GM19193 (cell line): Measurements from ENCODE around the gene FAM174C.

Source experiments
- POLR2A ChIP-seq: IDR thresholded peaks from 4 replicates; pipeline ENCODE4 v1.6.1; 2011; ENCODE audit not compliant: insufficient read depth, insufficient read length; ENCODE audit errors: extremely low read depth

Gene FAM174C

GRCh38 chr19:1298235-1298634 lies 22.9 kb downstream of the FAM174C start:
- TF ChIP-seq POLR2A, result no peak

- no peak for TF ChIP-seq POLR2A
Measured at GRCh38 chr19:1299801-1300200, 24.5 kb downstream of the FAM174C start.

GRCh38 chr19:1300744-1301490 lies 25.6 kb downstream of the FAM174C start:
- no peak for TF ChIP-seq POLR2A

- no peak for TF ChIP-seq POLR2A
Measured at GRCh38 chr19:1302533-1303239, 27.4 kb downstream of the FAM174C start.

- TF ChIP-seq POLR2A, result no peak
Measured at GRCh38 chr19:1304197-1304924, 29.0 kb downstream of the FAM174C start.

GRCh38 chr19:1307320-1307719 lies 32.0 kb downstream of the FAM174C start:
- TF ChIP-seq POLR2A, result no peak

GRCh38 chr19:1307755-1308303 lies 32.5 kb downstream of the FAM174C start:
- no peak for TF ChIP-seq POLR2A

GRCh38 chr19:1308718-1309117 lies 33.4 kb downstream of the FAM174C start:
- TF ChIP-seq POLR2A, result no peak

GRCh38 chr19:1309977-1310852 lies 34.9 kb downstream of the FAM174C start:
- TF ChIP-seq POLR2A, result no peak

GRCh38 chr19:1310853-1311180 lies 35.5 kb downstream of the FAM174C start:
- TF ChIP-seq POLR2A, result no peak

- TF ChIP-seq POLR2A, result no peak
Measured at GRCh38 chr19:1311543-1312091, 36.3 kb downstream of the FAM174C start.

- no peak for TF ChIP-seq POLR2A
Measured at GRCh38 chr19:1312767-1313694, 37.7 kb downstream of the FAM174C start.
